HepG2 (cell line): Measurements from ENCODE around the gene SLC28A3. TPM values are rescaled to one million over a fixed set of nuclear protein-coding genes. Genes with fewer than 3 reads are reported as not detected.

Experiments
- ATAC-seq: fragments of 200-7000 bp; cut with Tn5 transposase; 3 replicates; pipeline ENCODE4 v1.9.1; 2020; ENCODE audit warnings: mild to moderate bottlenecking, moderate library complexity
- BruUV-seq: library from RNA; stranded (reverse); fragments of 400-500 nt; replicated peaks from 2 replicates; lab custom pipeline; 2021; lab: Mats Ljungman, UMichigan
- CTCF ChIA-PET: fragments of 300-600 bp; formaldehyde crosslinking; extraction: SDS; loops from one replicate; lab custom pipeline; 2021; ENCODE audit warnings: low total read pairs, inconsistent platforms, low intra/inter-chr PET ratio; lab: Yijun Ruan, JAX
- POLR2A ChIA-PET: fragments of 350-600 bp; sonication (Branson Sonifier 250); formaldehyde crosslinking; loops from one replicate; lab custom pipeline; 2020; ENCODE audit warnings: antibody characterized with exemption, inconsistent platforms; lab: Yijun Ruan, JAX
- DNase-seq: peaks from one replicate; pipeline ENCODE4 v3.0.0-alpha.2; 2015; ENCODE audit warnings: low spot score
- FAIRE-seq: peaks from 3 replicates; lab custom pipeline; 2011; peaks lifted over from hg19 to GRCh38; lab: Jason Lieb, UNC
- H2AFZ ChIP-seq: one replicate; pipeline ENCODE4 v1.6.1; 2011; ENCODE audit warnings: low read length, inconsistent platforms
- H3K27ac ChIP-seq: fragments of 300-600 bp; 3 replicates; pipeline ENCODE4 v1.8.0; 2011; ENCODE audit warnings: mixed run types, mild to moderate bottlenecking, mixed read lengths, low read length, inconsistent platforms; ENCODE audit not compliant: insufficient read depth; ENCODE audit errors: extremely low read length
- H3K27me3 ChIP-seq, 2 experiments: fragments of 200-600 bp in 1 of 2; 2 replicates in 1 of 2; 3 replicates in 1 of 2; pipeline versions ENCODE4 v1.6.0 to v1.8.0; 2011; ENCODE audit warnings: low read length in 2 of 2, mild to moderate bottlenecking in 2 of 2, moderate library complexity in 2 of 2, inconsistent platforms in 1 of 2; ENCODE audit not compliant: insufficient read depth in 2 of 2, control insufficient read depth in 1 of 2
- H3K36me3 ChIP-seq, 2 experiments: fragments of 200-600 bp in 1 of 2; replicated peaks in 1 of 2; 2 replicates in 1 of 2; 3 replicates in 1 of 2; pipeline versions ENCODE4 v1.5.1 to v1.8.0; 2011; ENCODE audit warnings: low read length in 2 of 2, inconsistent platforms in 1 of 2; ENCODE audit not compliant: insufficient read depth in 2 of 2, control insufficient read depth in 1 of 2
- H3K4me1 ChIP-seq: 2 replicates; pipeline ENCODE4 v1.5.1; 2012; ENCODE audit warnings: low read length, inconsistent platforms; ENCODE audit not compliant: insufficient read depth
- H3K4me2 ChIP-seq: 2 replicates; pipeline ENCODE4 v1.6.0; 2011; ENCODE audit warnings: low read depth, low read length, inconsistent platforms
- H3K4me3 ChIP-seq, 3 experiments: fragments of 200-600 bp in 1 of 3; sonication (generic), shearing (Covaris generic) in 1 of 3; replicated peaks in 1 of 3; 2 replicates each; pipeline ENCODE4 v1.5.1; 2011 to 2016; ENCODE audit warnings: low read length in 3 of 3, inconsistent platforms in 2 of 3, low read depth in 2 of 3, mild to moderate bottlenecking in 2 of 3, control low read depth in 1 of 3, mixed read lengths in 1 of 3; ENCODE audit not compliant: insufficient read depth in 1 of 3
- H3K79me2 ChIP-seq: one replicate; pipeline ENCODE4 v1.6.1; 2011; ENCODE audit warnings: low read length, inconsistent platforms; ENCODE audit not compliant: insufficient read depth
- H3K9ac ChIP-seq: 2 replicates; pipeline ENCODE4 v1.6.0; 2011; ENCODE audit warnings: mild to moderate bottlenecking, low read depth, low read length, inconsistent platforms; ENCODE audit not compliant: insufficient read depth
- H3K9me3 ChIP-seq: 2 replicates; pipeline ENCODE4 v1.5.1; 2012; ENCODE audit warnings: mild to moderate bottlenecking, low read length
- H4K20me1 ChIP-seq: 2 replicates; pipeline ENCODE4 v1.6.0; 2011; ENCODE audit warnings: inconsistent platforms, mild to moderate bottlenecking, low read length, moderate library complexity; ENCODE audit not compliant: insufficient read depth
- ATF2 ChIP-seq: sonication (generic); formaldehyde crosslinking; IDR thresholded peaks from 2 replicates; pipeline ENCODE4 v1.4.0; 2020; ENCODE audit warnings: missing genetic modification reagents
- BRD4 ChIP-seq: sonication (generic); formaldehyde crosslinking; IDR thresholded peaks from 2 replicates; pipeline ENCODE4 v1.4.0; 2020; ENCODE audit warnings: missing genetic modification reagents
- FOXJ3 ChIP-seq: sonication (generic); formaldehyde crosslinking; IDR thresholded peaks from 2 replicates; pipeline ENCODE4 v1.4.0; 2020; ENCODE audit warnings: missing genetic modification reagents, mild to moderate bottlenecking, borderline replicate concordance
- GRHL1 ChIP-seq: sonication (generic); formaldehyde crosslinking; conservative IDR thresholded peaks from 2 replicates; pipeline ENCODE4 v1.8.0; 2022; ENCODE audit warnings: missing genetic modification reagents
- LBX2 ChIP-seq: sonication (generic); formaldehyde crosslinking; IDR thresholded peaks from 2 replicates; pipeline ENCODE4 v1.5.0; 2020; ENCODE audit warnings: missing genetic modification reagents, mild to moderate bottlenecking, borderline replicate concordance
- NAIF1 ChIP-seq: sonication (generic); formaldehyde crosslinking; IDR thresholded peaks from 2 replicates; pipeline ENCODE4 v1.5.0; 2020; ENCODE audit warnings: mild to moderate bottlenecking, missing genetic modification reagents, borderline replicate concordance
- NONO ChIP-seq, 2 experiments: fragments of 450-650 bp in 1 of 2; sonication (generic) in 1 of 2; formaldehyde crosslinking in 1 of 2; IDR thresholded peaks in 1 of 2; conservative IDR thresholded peaks in 1 of 2; 2 replicates each; pipeline versions ENCODE4 v1.6.1 to v1.8.0; 2017 to 2022; ENCODE audit warnings: mild to moderate bottlenecking in 1 of 2, missing genetic modification reagents in 1 of 2, moderate library complexity in 1 of 2
- PHB2 ChIP-seq: fragments of 450-650 bp; IDR thresholded peaks from 2 replicates; pipeline ENCODE4 v1.6.1; 2018; ENCODE audit not compliant: partially characterized antibody
- TEAD2 ChIP-seq: sonication (generic); formaldehyde crosslinking; IDR thresholded peaks from 2 replicates; pipeline ENCODE4 v1.9.0; 2021; ENCODE audit warnings: missing genetic modification reagents
- TOPORS ChIP-seq: sonication (generic); formaldehyde crosslinking; IDR thresholded peaks from 2 replicates; pipeline ENCODE4 v1.8.0; 2023; ENCODE audit warnings: mild to moderate bottlenecking, missing genetic modification reagents
- ZEB1 ChIP-seq: IDR thresholded peaks from 2 replicates; pipeline ENCODE4 v1.6.1; 2012; ENCODE audit warnings: mild to moderate bottlenecking, low read depth, inconsistent platforms; ENCODE audit not compliant: insufficient replicate concordance
- ZNF382 ChIP-seq: sonication (generic); formaldehyde crosslinking; IDR thresholded peaks from 2 replicates; pipeline ENCODE4 v1.5.0; 2020; ENCODE audit warnings: missing genetic modification reagents, mild to moderate bottlenecking, borderline replicate concordance
- ZNF430 ChIP-seq: sonication (generic); formaldehyde crosslinking; IDR thresholded peaks from 2 replicates; pipeline ENCODE4 v1.9.0; 2021; ENCODE audit warnings: mild to moderate bottlenecking, missing genetic modification reagents
- ZNF605 ChIP-seq: sonication (generic); formaldehyde crosslinking; IDR thresholded peaks from 2 replicates; pipeline ENCODE4 v1.8.0; 2022; ENCODE audit warnings: mild to moderate bottlenecking, missing genetic modification reagents
- ZNF709 ChIP-seq: sonication (generic); formaldehyde crosslinking; IDR thresholded peaks from 2 replicates; pipeline ENCODE4 v1.5.0; 2020; ENCODE audit warnings: mild to moderate bottlenecking, missing genetic modification reagents
- ZNF790 ChIP-seq: sonication (generic); formaldehyde crosslinking; IDR thresholded peaks from 2 replicates; pipeline ENCODE4 v1.8.0; 2022; ENCODE audit warnings: missing genetic modification reagents, mild to moderate bottlenecking, borderline replicate concordance
- WGBS: methylation state at CpG from one replicate; pipeline ENCODE4 v1.1.6; 2017; ENCODE audit warnings: low lambda C conversion rate; 5-methylcytosine and 5-hydroxymethylcytosine counted together
- in situ Hi-C: cut with HindIII; loops from 2 replicates; pipeline ENCODE4 v1.10.0; 2017; ENCODE audit warnings: low pct_unique_long_range_greater_than_20kb; ENCODE audit not compliant: extremely low pct_ligation_motif_present
- intact Hi-C: fragments of 100-400 bp; cut with micrococcal nuclease; formaldehyde crosslinking; loops from one replicate; pipeline ENCODE4 v1.10.0; 2022; ENCODE audit not compliant: unreplicated experiment
- polyA plus RNA-seq, 8 experiments: library from polyadenylated mRNA; depleted of rRNA in 3 of 8; stranded (reverse) in 7 of 8; unstranded in 1 of 8; fragments of >200 nt; fragmentation: Illumina TruSeq in 4 of 8; extraction: Trizol in 4 of 8; gene quantifications; 2 replicates each; pipeline versions ENCODE4 v1.2.1 to v1.2.3, GENCODE V29; 2011 to 2016; ENCODE audit warnings: low read depth in 4 of 8, missing spikeins in 1 of 8, mixed read lengths in 1 of 8; ENCODE audit not compliant: insufficient read depth in 1 of 8
- total RNA-seq, 5 experiments: library from RNA; depleted of rRNA; stranded (reverse); fragments of >200 nt; fragmentation: Illumina TruSeq; extraction: Trizol; gene quantifications; 2 replicates each; pipeline ENCODE4 v1.2.3, GENCODE V29; 2016; ENCODE audit warnings: low read depth in 1 of 5
- TF ChIP-seq, protein P1 (sequence below): IDR thresholded peaks from 2 replicates; pipeline ENCODE4 v1.6.1; 2016; ENCODE audit warnings: low read depth, missing genetic modification reagents, missing compliant biosample characterization

Gene SLC28A3
- total and polyA plus RNA-seq, 2 of the 13 experiments (the other 11 are each of a cell fraction or from before 2014, with no cell fraction given), result not detected

- peaks cover 0 to 14% of the 10 kb centered on the region in 2 experiments; a peak in 1 of 5 replicates for H3K27me3 ChIP-seq
- 45% methylated on average over 4 of the region's 4 CpGs for WGBS
- intact Hi-C loops, result no loop called here
- H3K9ac ChIP-seq, result no peak overlapping the region
- no peaks in the 10 kb centered on the region for H3K4me1 ChIP-seq
- no peak overlapping the region for H3K4me3 ChIP-seq
- no peaks in the 10 kb centered on the region for H4K20me1 ChIP-seq
- H3K79me2 ChIP-seq, result no peaks in the 10 kb centered on the region
- CTCF ChIA-PET, result no interaction called here
- DNase-seq (no peak), ATAC-seq (no peak), FAIRE-seq (no peak)
- BruUV-seq, result no TSS peak
- in situ Hi-C loops, result no loop called here
- H3K9me3 ChIP-seq, result no peaks in the 10 kb centered on the region
- H3K27ac ChIP-seq, result no peak overlapping the region
- POLR2A ChIA-PET, result no interaction called here
- H3K4me2 ChIP-seq, result no peak overlapping the region
- H2AFZ ChIP-seq, result no peak overlapping the region
- no peaks in the 10 kb centered on the region for H3K36me3 ChIP-seq
- TF ChIP-seq NONO (IDR thresholded peaks at IDR 0.05) (no peak), NONO (CRISPR knock-in tag; conservative IDR thresholded peaks at IDR 0.05) (no peak), GRHL1 (CRISPR knock-in tag) (no peak), ATF2 (CRISPR knock-in tag) (no peak), ZNF382 (CRISPR knock-in tag) (no peak), FOXJ3 (CRISPR knock-in tag) (no peak), TOPORS (CRISPR knock-in tag) (no peak), NAIF1 (no peak), ZNF790 (CRISPR knock-in tag) (no peak), ZEB1 (no peak), BRD4 (CRISPR knock-in tag) (no peak), TEAD2 (CRISPR knock-in tag) (no peak), PHB2 (no peak), ZNF430 (CRISPR knock-in tag) (no peak), ZNF709 (CRISPR knock-in tag) (no peak), LBX2 (CRISPR knock-in tag) (no peak), ZNF605 (CRISPR knock-in tag) (no peak)
- TF ChIP-seq, protein P1, sequence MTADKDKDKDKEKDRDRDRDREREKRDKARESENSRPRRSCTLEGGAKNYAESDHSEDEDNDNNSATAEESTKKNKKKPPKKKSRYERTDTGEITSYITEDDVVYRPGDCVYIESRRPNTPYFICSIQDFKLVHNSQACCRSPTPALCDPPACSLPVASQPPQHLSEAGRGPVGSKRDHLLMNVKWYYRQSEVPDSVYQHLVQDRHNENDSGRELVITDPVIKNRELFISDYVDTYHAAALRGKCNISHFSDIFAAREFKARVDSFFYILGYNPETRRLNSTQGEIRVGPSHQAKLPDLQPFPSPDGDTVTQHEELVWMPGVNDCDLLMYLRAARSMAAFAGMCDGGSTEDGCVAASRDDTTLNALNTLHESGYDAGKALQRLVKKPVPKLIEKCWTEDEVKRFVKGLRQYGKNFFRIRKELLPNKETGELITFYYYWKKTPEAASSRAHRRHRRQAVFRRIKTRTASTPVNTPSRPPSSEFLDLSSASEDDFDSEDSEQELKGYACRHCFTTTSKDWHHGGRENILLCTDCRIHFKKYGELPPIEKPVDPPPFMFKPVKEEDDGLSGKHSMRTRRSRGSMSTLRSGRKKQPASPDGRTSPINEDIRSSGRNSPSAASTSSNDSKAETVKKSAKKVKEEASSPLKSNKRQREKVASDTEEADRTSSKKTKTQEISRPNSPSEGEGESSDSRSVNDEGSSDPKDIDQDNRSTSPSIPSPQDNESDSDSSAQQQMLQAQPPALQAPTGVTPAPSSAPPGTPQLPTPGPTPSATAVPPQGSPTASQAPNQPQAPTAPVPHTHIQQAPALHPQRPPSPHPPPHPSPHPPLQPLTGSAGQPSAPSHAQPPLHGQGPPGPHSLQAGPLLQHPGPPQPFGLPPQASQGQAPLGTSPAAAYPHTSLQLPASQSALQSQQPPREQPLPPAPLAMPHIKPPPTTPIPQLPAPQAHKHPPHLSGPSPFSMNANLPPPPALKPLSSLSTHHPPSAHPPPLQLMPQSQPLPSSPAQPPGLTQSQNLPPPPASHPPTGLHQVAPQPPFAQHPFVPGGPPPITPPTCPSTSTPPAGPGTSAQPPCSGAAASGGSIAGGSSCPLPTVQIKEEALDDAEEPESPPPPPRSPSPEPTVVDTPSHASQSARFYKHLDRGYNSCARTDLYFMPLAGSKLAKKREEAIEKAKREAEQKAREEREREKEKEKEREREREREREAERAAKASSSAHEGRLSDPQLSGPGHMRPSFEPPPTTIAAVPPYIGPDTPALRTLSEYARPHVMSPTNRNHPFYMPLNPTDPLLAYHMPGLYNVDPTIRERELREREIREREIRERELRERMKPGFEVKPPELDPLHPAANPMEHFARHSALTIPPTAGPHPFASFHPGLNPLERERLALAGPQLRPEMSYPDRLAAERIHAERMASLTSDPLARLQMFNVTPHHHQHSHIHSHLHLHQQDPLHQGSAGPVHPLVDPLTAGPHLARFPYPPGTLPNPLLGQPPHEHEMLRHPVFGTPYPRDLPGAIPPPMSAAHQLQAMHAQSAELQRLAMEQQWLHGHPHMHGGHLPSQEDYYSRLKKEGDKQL (CRISPR knock-in tag), result no peak
Measured at GRCh38 chr9:84303061-84303460, 37.5 kb downstream of the SLC28A3 start.
